Measurements from ENCODE around the gene IL2RA. TPM values are rescaled to one million over a fixed set of nuclear protein-coding genes. Genes with fewer than 3 reads are reported as not detected.

Gene IL2RA
- total RNA-seq, 4 donors from 2014 or later, result 0.42 to 2.2 (median 0.60) TPM; not detected in 1

DNA sequence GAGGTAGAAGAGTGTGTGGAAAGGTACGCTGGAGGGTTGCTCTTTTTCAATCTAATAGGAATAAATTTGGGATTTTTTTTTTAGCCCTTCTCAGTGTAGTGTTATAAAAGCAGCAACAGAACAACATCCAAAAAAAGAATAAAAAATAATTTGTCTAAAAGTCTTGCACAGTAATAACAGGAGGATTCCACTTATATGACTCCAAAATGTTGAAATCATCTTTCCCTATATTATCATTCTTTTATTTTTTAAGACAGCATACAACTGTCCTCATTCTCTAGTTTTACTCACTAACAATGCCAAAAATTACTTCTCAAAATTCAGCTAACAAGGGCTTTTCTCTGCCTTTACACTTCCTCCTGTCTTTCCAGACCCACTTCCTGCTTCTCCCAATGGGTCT is 27.8 kb downstream of the IL2RA start:
- Histone ChIP-seq H3K27me3 (no peaks in the 10 kb centered on the region), H3K27ac (no peak overlapping the region), H3K4me3 (no peak overlapping the region), H3K9me3 (peaks cover 0 to 17% (median 0%) of the 10 kb centered on the region in 4 donors), H3K36me3 (no peaks in the 10 kb centered on the region), H3K4me1 (peaks cover 0 to 12% (median 0%) of the 10 kb centered on the region in 4 donors)
- 63 to 68% methylated on average over 1 of the region's 1 CpG for WGBS, 2 donors
- DNase-seq (ENCODE audit: low spot score in 2 of 2), result no peak
- TF ChIP-seq, protein P1, sequence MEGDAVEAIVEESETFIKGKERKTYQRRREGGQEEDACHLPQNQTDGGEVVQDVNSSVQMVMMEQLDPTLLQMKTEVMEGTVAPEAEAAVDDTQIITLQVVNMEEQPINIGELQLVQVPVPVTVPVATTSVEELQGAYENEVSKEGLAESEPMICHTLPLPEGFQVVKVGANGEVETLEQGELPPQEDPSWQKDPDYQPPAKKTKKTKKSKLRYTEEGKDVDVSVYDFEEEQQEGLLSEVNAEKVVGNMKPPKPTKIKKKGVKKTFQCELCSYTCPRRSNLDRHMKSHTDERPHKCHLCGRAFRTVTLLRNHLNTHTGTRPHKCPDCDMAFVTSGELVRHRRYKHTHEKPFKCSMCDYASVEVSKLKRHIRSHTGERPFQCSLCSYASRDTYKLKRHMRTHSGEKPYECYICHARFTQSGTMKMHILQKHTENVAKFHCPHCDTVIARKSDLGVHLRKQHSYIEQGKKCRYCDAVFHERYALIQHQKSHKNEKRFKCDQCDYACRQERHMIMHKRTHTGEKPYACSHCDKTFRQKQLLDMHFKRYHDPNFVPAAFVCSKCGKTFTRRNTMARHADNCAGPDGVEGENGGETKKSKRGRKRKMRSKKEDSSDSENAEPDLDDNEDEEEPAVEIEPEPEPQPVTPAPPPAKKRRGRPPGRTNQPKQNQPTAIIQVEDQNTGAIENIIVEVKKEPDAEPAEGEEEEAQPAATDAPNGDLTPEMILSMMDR (IDR thresholded peaks at IDR 0.05), result no peak
- no peak for TF ChIP-seq POLR2A (IDR thresholded peaks at IDR 0.05)
- no peak for TF ChIP-seq EP300 (IDR thresholded peaks at IDR 0.05)

DNA sequence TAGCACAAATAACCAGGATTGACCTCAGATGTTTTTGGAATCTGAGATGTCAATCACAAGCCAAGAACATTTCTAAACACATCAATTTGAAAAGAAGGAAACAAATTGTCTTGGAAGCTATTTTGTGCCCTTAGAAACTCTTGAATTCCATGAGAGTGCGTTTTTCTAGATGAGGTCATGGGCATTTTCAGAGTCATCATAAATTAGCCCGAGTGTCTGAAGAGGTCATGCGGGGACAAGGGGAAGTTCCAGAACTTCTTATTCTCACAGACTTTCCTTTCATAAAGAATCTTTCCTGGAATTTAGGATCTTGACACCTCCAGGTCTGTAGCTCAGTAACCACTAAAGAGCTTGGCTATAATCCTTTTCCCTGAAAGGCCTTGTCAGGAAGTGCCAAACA is 28.2 kb downstream of the IL2RA start:
- Histone ChIP-seq H3K4me1 (peaks cover 0 to 12% (median 0%) of the 10 kb centered on the region in 4 donors), H3K27ac (no peak overlapping the region), H3K9me3 (peaks cover 0 to 19% (median 0%) of the 10 kb centered on the region in 4 donors), H3K4me3 (no peak overlapping the region), H3K27me3 (no peaks in the 10 kb centered on the region), H3K36me3 (no peaks in the 10 kb centered on the region)
- 16 to 19% methylated on average over 3 of the region's 3 CpGs for WGBS, 2 donors
- TF ChIP-seq, protein P1 (IDR thresholded peaks at IDR 0.05), result no peak
- TF ChIP-seq POLR2A (IDR thresholded peaks at IDR 0.05) (no peak), EP300 (IDR thresholded peaks at IDR 0.05) (peak; percentile 54 to 61)
- DNase-seq (ENCODE audit: low spot score in 2 of 2), result peak in 1 of 2 donors; percentile 53

DNA sequence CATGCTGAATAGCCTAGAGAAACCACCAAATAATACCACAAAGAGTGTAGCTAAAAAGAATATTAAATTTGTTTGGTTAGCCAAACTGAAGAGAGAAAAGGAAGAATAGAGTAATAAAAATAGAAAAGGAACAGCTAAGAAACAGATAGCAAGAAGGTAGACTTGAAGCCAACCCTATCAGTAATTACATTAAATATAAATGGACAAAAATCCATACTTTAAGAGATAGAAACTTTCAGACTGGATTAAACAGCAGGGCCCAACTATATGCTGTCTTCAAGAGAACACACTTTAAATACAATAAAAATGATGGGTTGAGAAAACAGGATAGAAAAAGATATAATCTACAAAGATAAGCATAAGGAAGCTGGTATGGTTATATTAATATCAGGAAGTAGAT is 31.2 kb downstream of the IL2RA start:
- Histone ChIP-seq H3K36me3 (no peaks in the 10 kb centered on the region), H3K27me3 (no peaks in the 10 kb centered on the region), H3K27ac (no peak overlapping the region), H3K9me3 (peaks cover 0 to 19% (median 0%) of the 10 kb centered on the region in 4 donors), H3K4me1 (peaks cover 0 to 12% (median 0%) of the 10 kb centered on the region in 4 donors), H3K4me3 (no peak overlapping the region)
- TF ChIP-seq EP300 (IDR thresholded peaks at IDR 0.05), result no peak
- TF ChIP-seq POLR2A (IDR thresholded peaks at IDR 0.05), result no peak
- TF ChIP-seq, protein P1 (IDR thresholded peaks at IDR 0.05), result no peak
- no peak for DNase-seq (ENCODE audit: low spot score in 2 of 2)

DNA sequence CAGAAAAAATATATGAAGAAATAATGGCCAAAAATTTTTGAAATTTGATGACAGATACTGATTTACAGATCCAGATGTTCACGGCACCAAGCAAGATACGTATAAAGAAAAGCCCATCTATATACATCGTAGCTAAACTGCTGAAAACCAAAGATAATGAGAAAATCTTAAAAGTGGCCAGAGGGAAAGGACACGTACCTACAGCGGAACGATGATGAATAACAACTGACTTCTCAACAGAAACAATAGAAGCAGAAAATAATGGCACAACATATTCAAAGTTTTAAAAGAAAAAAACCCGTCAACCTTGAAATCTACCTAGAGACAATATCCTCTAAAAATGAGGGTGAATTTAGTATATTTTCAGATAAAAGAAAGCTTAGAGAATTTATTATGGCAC is 31.9 kb downstream of the IL2RA start:
- Histone ChIP-seq H3K27me3 (no peaks in the 10 kb centered on the region), H3K27ac (no peak overlapping the region), H3K4me1 (peaks cover 0 to 12% (median 0%) of the 10 kb centered on the region in 4 donors), H3K4me3 (no peak overlapping the region), H3K9me3 (peaks cover 0 to 19% (median 0%) of the 10 kb centered on the region in 4 donors), H3K36me3 (no peaks in the 10 kb centered on the region)
- TF ChIP-seq, protein P1 (IDR thresholded peaks at IDR 0.05), result no peak
- DNase-seq (ENCODE audit: low spot score in 2 of 2), result no peak
- 94 to 96% methylated on average over 7 of the region's 7 CpGs for WGBS, 2 donors

DNA sequence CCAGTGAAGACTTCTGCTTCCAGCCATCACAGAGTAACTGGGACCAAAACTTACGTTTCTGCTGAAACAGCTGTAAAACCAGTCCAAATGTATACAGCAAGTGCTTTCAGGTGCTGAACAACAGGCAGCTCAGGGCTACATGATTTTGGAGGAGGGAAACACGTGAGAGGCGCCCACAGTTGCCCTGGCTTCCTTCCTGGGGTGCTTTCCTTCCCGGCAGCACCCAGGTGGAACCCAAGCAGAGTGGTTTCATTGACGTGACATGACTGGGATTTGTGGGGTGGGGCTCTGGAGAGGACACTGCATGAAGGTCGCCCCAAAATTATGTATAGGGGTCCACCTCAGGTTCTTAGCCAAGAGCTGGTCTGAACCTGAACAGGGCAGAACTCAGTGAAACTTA is 34.2 kb downstream of the IL2RA start:
- no peak overlapping the region for H3K4me3 ChIP-seq
- DNase-seq (ENCODE audit: low spot score in 2 of 2), result no peak
- H3K9me3 ChIP-seq, result peaks cover 0 to 19% (median 0%) of the 10 kb centered on the region in 4 donors
- H3K27me3 ChIP-seq, result no peaks in the 10 kb centered on the region
- WGBS, 2 donors, result 76 to 81% methylated on average over 6 of the region's 6 CpGs
- H3K27ac ChIP-seq, result no peak overlapping the region
- H3K4me1 ChIP-seq, result peaks cover 0 to 4% (median 0%) of the 10 kb centered on the region in 4 donors
- TF ChIP-seq, protein P1 (IDR thresholded peaks at IDR 0.05), result no peak
- TF ChIP-seq POLR2A (IDR thresholded peaks at IDR 0.05) (no peak), EP300 (IDR thresholded peaks at IDR 0.05) (no peak)
- no peaks in the 10 kb centered on the region for H3K36me3 ChIP-seq
